Stimulated activated CD4-positive, alpha-beta T cell treated with anti-CD3 and anti-CD28 coated beads, Interleukin-12 subunit alpha, Interleukin-12 subunit beta, amount 100 ng/mL, for 4 hours (primary cell): ENCODE results near the gene PDXK.

ENCODE experiments used
- DNase-seq: peaks from one replicate; pipeline ENCODE4 v3.0.0-alpha.2; 2020

PDXK gene

GRCh38 chr21:43785134-43785533 is 66.2 kb downstream of the PDXK start:
- no peak for DNase-seq

- no peak for DNase-seq
Measured at GRCh38 chr21:43786300-43786806, 67.4 kb downstream of the PDXK start.

GRCh38 chr21:43786807-43787440 is 68.0 kb downstream of the PDXK start:
- DNase-seq = no peak

GRCh38 chr21:43789276-43790009 is 70.5 kb downstream of the PDXK start, which contains the start of gene RRP1:
Gene RRP1 (plus strand): TSS chr21:43789577. CDS start chr21:43789630, 53 bp downstream.
- peak; percentile 95 for DNase-seq

- no peak for DNase-seq
Measured at GRCh38 chr21:43790010-43790524, 71.1 kb downstream of the PDXK start.

- no peak for DNase-seq
Measured at GRCh38 chr21:43792406-43792805, 73.5 kb downstream of the PDXK start.

GRCh38 chr21:43793243-43793642 is 74.3 kb downstream of the PDXK start:
- DNase-seq = no peak

GRCh38 chr21:43794311-43794710 is 75.4 kb downstream of the PDXK start:
- no peak for DNase-seq

- no peak for DNase-seq
Measured at GRCh38 chr21:43794857-43795256, 75.9 kb downstream of the PDXK start.

GRCh38 chr21:43797415-43797814 is 78.5 kb downstream of the PDXK start:
- DNase-seq = no peak

- DNase-seq = no peak
Measured at GRCh38 chr21:43797925-43798715, 79.2 kb downstream of the PDXK start.

- no peak for DNase-seq
Measured at GRCh38 chr21:43799301-43799840, 80.4 kb downstream of the PDXK start.

GRCh38 chr21:43800124-43800523 is 81.2 kb downstream of the PDXK start:
- DNase-seq = no peak

GRCh38 chr21:43800566-43800965 is 81.6 kb downstream of the PDXK start:
- no peak for DNase-seq

- no peak for DNase-seq
Measured at GRCh38 chr21:43801006-43801783, 82.3 kb downstream of the PDXK start.

GRCh38 chr21:43802713-43803313 is 83.9 kb downstream of the PDXK start:
- DNase-seq = no peak

- no peak for DNase-seq
Measured at GRCh38 chr21:43803558-43804300, 84.8 kb downstream of the PDXK start.

- DNase-seq = no peak
Measured at GRCh38 chr21:43805275-43805800, 86.4 kb downstream of the PDXK start.

- no peak for DNase-seq
Measured at GRCh38 chr21:43806017-43806710, 87.2 kb downstream of the PDXK start.

- no peak for DNase-seq
Measured at GRCh38 chr21:43808367-43808766, 89.4 kb downstream of the PDXK start.
